Stimulated activated CD4-positive, alpha-beta T cell treated with anti-CD3 and anti-CD28 coated beads, Interleukin-12 subunit alpha, Interleukin-12 subunit beta, amount 100 ng/mL, for 4 hours (primary cell): ENCODE measurements around the gene RGS6.
"Not testable (repeated sequence)": the region's sequence is repeated elsewhere in the genome, so short reads cannot be mapped to it uniquely, and the experiment has no call there.

Experiments
- DNase-seq: peaks from one replicate; pipeline ENCODE4 v3.0.0-alpha.2; 2020

RGS6 gene

GRCh38 chr14:71932229-71932981, at the start of gene RGS6:
RGS6 (plus strand) TSS chr14:71932429.
- peak; percentile 15 for DNase-seq

- no peak for DNase-seq
Observed at GRCh38 chr14:71883094-71883493, 49.1 kb upstream of the RGS6 start.

- no peak for DNase-seq
Observed at GRCh38 chr14:71885301-71885700, 46.9 kb upstream of the RGS6 start.

GRCh38 chr14:71887802-71888201, 44.4 kb upstream of the RGS6 start:
- not testable (repeated sequence) for DNase-seq

- no peak for DNase-seq
Observed at GRCh38 chr14:71890541-71890940, 41.7 kb upstream of the RGS6 start.

GRCh38 chr14:71891185-71891584, 41.0 kb upstream of the RGS6 start:
- no peak for DNase-seq

GRCh38 chr14:71891970-71892369, 40.3 kb upstream of the RGS6 start:
- DNase-seq: no peak

- no peak for DNase-seq
Observed at GRCh38 chr14:71905031-71905430, 27.2 kb upstream of the RGS6 start.

- DNase-seq: no peak
Observed at GRCh38 chr14:71905860-71906259, 26.4 kb upstream of the RGS6 start.

GRCh38 chr14:71907793-71908515, 24.3 kb upstream of the RGS6 start:
- no peak for DNase-seq

GRCh38 chr14:71911669-71912068, 20.6 kb upstream of the RGS6 start:
- DNase-seq: no peak

GRCh38 chr14:71913342-71913741, 18.9 kb upstream of the RGS6 start:
- DNase-seq: no peak

GRCh38 chr14:71918955-71919354, 13.3 kb upstream of the RGS6 start:
- DNase-seq: no peak

GRCh38 chr14:71923513-71923912, 8.7 kb upstream of the RGS6 start:
- no peak for DNase-seq

- DNase-seq: no peak
Observed at GRCh38 chr14:71931492-71932228, 569 bp upstream of the RGS6 start.

- DNase-seq: no peak
Observed at GRCh38 chr14:71933001-71933587, 865 bp downstream of the RGS6 start.

- not testable (repeated sequence) for DNase-seq
Observed at GRCh38 chr14:71938273-71938672, 6.0 kb downstream of the RGS6 start.

- not testable (repeated sequence) for DNase-seq
Observed at GRCh38 chr14:71939344-71939743, 7.1 kb downstream of the RGS6 start.

GRCh38 chr14:71940500-71940899, 8.3 kb downstream of the RGS6 start:
- not testable (repeated sequence) for DNase-seq

GRCh38 chr14:71941616-71942015, 9.4 kb downstream of the RGS6 start:
- DNase-seq: not testable (repeated sequence)

GRCh38 chr14:71942904-71943694, 10.9 kb downstream of the RGS6 start:
- DNase-seq: no peak

- no peak for DNase-seq
Observed at GRCh38 chr14:71943695-71944018, 11.4 kb downstream of the RGS6 start.
